ENCODE data around the gene INTS4.

GRCh38 chr11:77967121-77967520 is 27.3 kb downstream of the INTS4 start:
- TF ChIP-seq CTCF (IDR thresholded peaks at IDR 0.05) = no peak
- no peak for TF ChIP-seq POLR2AphosphoS5 (IDR thresholded peaks at IDR 0.05; ENCODE audit: insufficient read depth in 1 of 2, low read depth in 1 of 2)
